Breast epithelium (tissue), 4 donors: ENCODE measurements around the gene SLC12A4. TPM values are rescaled to one million over a fixed set of nuclear protein-coding genes. Genes with fewer than 3 reads are reported as not detected.
"Not testable (repeated sequence)": the region's sequence is repeated elsewhere in the genome, so short reads cannot be mapped to it uniquely, and the experiment has no call there.

ENCODE experiments used
- DNase-seq, 2 donors: peaks; one replicate each; pipeline ENCODE4 v3.0.0-alpha.2; 2019; ENCODE audit warnings: low spot score in 2 of 2
- H3K27ac ChIP-seq, 2 donors: fragments of 200-600 bp; sonication (generic) in 1 of 2; one replicate each; pipeline ENCODE4 v1.5.1; 2016 to 2019; ENCODE audit warnings: mild to moderate bottlenecking in 1 of 2
- H3K27me3 ChIP-seq, 2 donors: fragments of 200-600 bp; sonication (generic) in 1 of 2; one replicate each; pipeline versions ENCODE4 v1.5.1 to v1.6.0; 2017 to 2019; ENCODE audit warnings: control low read depth in 1 of 2, mild to moderate bottlenecking in 1 of 2
- H3K36me3 ChIP-seq: fragments of 200-600 bp; one replicate; pipeline ENCODE4 v1.5.1; 2019
- H3K4me1 ChIP-seq, 2 donors: fragments of 200-600 bp; sonication (generic); one replicate each; pipeline ENCODE4 v1.5.1; 2016 to 2019; ENCODE audit warnings: control low read depth in 1 of 2
- H3K4me3 ChIP-seq, 3 donors: fragments of 200-600 bp; sonication (generic); 1 replicate in 2 of 3; 2 replicates in 1 of 3; pipeline ENCODE4 v1.5.1; 2016 to 2019; ENCODE audit warnings: mild to moderate bottlenecking in 3 of 3, moderate library complexity in 2 of 3
- H3K9me3 ChIP-seq, 2 donors: fragments of 200-600 bp; sonication (generic) in 1 of 2; one replicate each; pipeline ENCODE4 v1.5.1; 2016 to 2019; ENCODE audit warnings: control low read depth in 1 of 2
- CTCF ChIP-seq, 3 donors: fragments of 450-650 bp; IDR thresholded peaks; one replicate each; pipeline ENCODE4 v1.5.1; 2016 to 2017; ENCODE audit warnings: antibody characterized with exemption in 3 of 3, mild to moderate bottlenecking in 3 of 3, moderate library complexity in 3 of 3
- POLR2A ChIP-seq: fragments of 450-650 bp; IDR thresholded peaks from one replicate; pipeline ENCODE4 v1.6.1; 2016; ENCODE audit warnings: antibody characterized with exemption, mild to moderate bottlenecking, moderate library complexity
- POLR2AphosphoS5 ChIP-seq, 3 donors: sonication (generic); formaldehyde crosslinking; IDR thresholded peaks; one replicate each; pipeline ENCODE4 v1.6.1; 2017; ENCODE audit warnings: antibody characterized with exemption in 3 of 3
- intact Hi-C: fragments of 100-400 bp; cut with DNase I; formaldehyde crosslinking; loops from one replicate; pipeline ENCODE4 v1.15.1; 2023; ENCODE audit warnings: low total_unique reads
- total RNA-seq, 3 donors: library from RNA; depleted of rRNA; stranded (reverse); fragments of >200 nt; gene quantifications; one replicate each; pipeline ENCODE4 v1.1.0, GENCODE V29; 2016

Gene SLC12A4
- total RNA-seq, 3 donors from 2014 or later = 32.1 to 64.9 (median 53.6) TPM

DNA sequence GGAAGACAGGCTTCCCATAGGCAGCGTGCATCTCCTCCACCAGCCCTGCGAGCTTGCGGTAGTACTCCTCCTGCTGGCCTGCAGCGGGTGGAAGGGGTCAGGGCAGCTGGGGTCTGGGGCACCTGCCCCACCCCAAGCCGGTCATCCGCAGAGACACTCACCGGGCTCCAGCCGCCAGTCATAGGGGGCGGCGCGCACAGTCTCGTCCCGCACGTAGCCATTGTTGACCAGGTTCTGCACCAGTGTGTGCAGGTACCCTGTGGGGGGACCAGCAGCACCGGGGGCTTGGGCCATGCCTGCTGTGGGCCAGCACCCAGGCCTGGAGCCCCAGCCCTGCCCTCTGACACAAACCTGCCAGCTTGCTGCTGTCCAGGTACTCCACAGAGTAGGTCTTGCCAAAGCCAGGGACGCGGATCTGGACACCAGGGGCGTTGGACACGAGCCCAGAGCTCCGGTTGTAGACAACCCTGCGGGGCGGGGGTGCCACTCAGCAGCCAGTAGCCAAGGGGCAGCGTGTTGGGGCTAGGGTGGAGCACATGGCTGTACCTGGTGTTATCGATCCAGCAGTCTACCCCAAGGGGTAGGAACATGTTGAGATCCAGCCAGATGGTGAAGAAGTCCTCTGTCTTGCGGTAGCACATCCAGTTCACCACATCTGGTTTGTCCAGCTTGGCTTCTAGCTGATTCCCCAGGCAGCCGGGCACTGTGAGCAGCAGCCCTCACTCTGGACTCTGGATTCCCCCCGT is 25.8 kb downstream of the SLC12A4 start:
- Histone ChIP-seq H3K36me3 (no peaks in the 10 kb centered on the region), H3K4me3 (no peak overlapping the region), H3K4me1 (peaks cover 0 to 8% of the 10 kb centered on the region in 2 donors), H3K27ac (peak overlapping the region; percentile 21 to 91), H3K27me3 (no peaks in the 10 kb centered on the region), H3K9me3 (no peaks in the 10 kb centered on the region)
- TF ChIP-seq POLR2AphosphoS5 (IDR thresholded peaks at IDR 0.05) (peak in 1 of 3 donors; percentile 13), POLR2A (no peak)
- intact Hi-C loops = no loop called here
- DNase-seq = no peak

- TF ChIP-seq POLR2A (no peak), POLR2AphosphoS5 (IDR thresholded peaks at IDR 0.05) (no peak), CTCF (IDR thresholded peaks at IDR 0.05) (peak in 2 of 3 donors; percentile 38 to 44)
- no peak overlapping the region for H3K27ac ChIP-seq
- intact Hi-C loops = no loop called here
- no peaks in the 10 kb centered on the region for H3K36me3 ChIP-seq
- DNase-seq = no peak
- H3K27me3 ChIP-seq = no peaks in the 10 kb centered on the region
- H3K9me3 ChIP-seq = no peaks in the 10 kb centered on the region
- no peak overlapping the region for H3K4me3 ChIP-seq
- H3K4me1 ChIP-seq = peaks cover 3 to 8% of the 10 kb centered on the region in 2 donors
Observed at GRCh38 chr16:67942200-67942509, 26.3 kb downstream of the SLC12A4 start.

DNA sequence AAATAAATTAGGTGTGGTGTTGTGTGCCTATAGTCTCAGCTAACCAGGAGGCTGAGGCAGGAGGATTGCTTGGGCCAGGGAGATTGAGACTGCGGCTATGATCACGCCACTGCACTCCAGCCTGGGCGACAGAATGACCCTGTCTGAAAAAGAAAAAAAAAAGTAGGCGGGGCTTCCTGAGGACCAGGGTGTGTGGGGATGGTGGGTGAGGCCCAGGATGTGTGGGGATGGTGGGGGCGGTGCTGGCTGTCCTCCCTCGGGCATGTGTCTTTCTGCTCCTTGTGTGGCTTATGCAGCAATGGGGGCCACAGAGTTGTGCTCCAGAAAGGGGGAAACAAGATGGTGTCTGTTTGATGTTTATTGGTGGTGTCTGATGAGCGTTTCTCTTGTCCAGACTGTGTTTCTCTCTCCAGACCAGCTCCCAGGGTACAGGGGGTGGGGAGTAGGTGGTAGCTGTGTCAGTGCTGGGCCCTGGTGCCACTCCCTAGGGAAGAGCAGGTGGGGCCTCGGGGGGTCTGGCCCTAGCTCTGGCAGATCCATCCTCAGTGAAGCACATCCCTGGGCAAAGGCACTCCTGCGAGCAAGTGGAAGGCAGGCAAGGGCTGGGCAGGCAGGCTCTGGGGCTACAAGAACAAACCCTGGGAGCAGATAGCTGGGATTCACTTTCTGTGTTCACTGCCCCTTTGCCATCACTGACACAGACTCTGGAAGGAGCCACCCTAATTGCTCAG is 26.8 kb downstream of the SLC12A4 start:
- no peak overlapping the region for H3K4me3 ChIP-seq
- H3K4me1 ChIP-seq = peaks cover 8% of the 10 kb centered on the region in 2 donors
- no peaks in the 10 kb centered on the region for H3K27me3 ChIP-seq
- no peak for DNase-seq
- no peaks in the 10 kb centered on the region for H3K9me3 ChIP-seq
- H3K36me3 ChIP-seq = no peaks in the 10 kb centered on the region
- H3K27ac ChIP-seq = peak overlapping the region in 1 of 2 donors; percentile 38
- TF ChIP-seq CTCF (IDR thresholded peaks at IDR 0.05) (no peak), POLR2AphosphoS5 (IDR thresholded peaks at IDR 0.05) (no peak)
- intact Hi-C loops = no loop called here

DNA sequence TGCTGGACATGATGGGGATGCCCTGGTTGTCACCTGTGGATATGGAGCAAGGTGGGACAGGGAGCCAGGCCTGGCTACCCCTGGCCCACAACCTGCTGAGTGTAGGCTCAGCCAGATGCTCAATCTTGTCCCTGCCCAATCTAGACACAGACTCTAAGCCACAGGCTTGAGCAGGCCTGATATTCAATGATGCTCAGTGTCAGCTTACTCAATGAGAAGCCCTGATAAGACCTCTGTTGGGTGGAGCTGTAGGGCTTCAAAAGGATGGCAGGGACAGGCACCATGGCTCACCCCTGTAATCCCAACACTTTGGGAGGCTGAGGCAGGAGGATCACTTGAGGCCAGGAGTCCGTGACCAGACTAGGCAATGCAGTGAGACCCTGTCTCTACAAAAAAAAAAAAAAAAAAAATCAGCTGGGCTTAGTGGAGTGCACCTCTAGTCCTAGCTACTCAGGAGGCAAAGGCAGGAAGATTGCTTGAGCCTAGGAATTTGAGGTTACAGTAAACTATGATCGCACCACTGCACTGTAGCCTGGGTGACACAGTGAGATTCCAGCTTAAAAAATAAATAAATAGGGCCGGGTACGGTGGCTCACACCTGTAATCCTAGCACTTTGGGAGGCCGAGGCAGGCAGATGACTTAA is 27.9 kb downstream of the SLC12A4 start:
- intact Hi-C loops = no loop called here
- Histone ChIP-seq H3K27me3 (no peaks in the 10 kb centered on the region), H3K9me3 (no peaks in the 10 kb centered on the region), H3K36me3 (no peaks in the 10 kb centered on the region), H3K4me3 (no peak overlapping the region), H3K27ac (peak overlapping the region in 1 of 2 donors; percentile 65), H3K4me1 (peaks cover 8% of the 10 kb centered on the region in 2 donors)
- no peak for DNase-seq
- no peak for TF ChIP-seq POLR2AphosphoS5 (IDR thresholded peaks at IDR 0.05)
- no peak for TF ChIP-seq CTCF (IDR thresholded peaks at IDR 0.05)
- no peak for TF ChIP-seq POLR2A

GRCh38 chr16:67939507-67940445 is 28.7 kb downstream of the SLC12A4 start:
- H3K4me1 ChIP-seq = peaks cover 12 to 13% of the 10 kb centered on the region in 2 donors
- TF ChIP-seq POLR2AphosphoS5 (IDR thresholded peaks at IDR 0.05) = no peak
- no peak for TF ChIP-seq POLR2A
- no peak for TF ChIP-seq CTCF (IDR thresholded peaks at IDR 0.05)
- no peaks in the 10 kb centered on the region for H3K27me3 ChIP-seq
- no peaks in the 10 kb centered on the region for H3K9me3 ChIP-seq
- intact Hi-C loops = no loop called here
- DNase-seq = no peak
- H3K27ac ChIP-seq = peak overlapping the region in 1 of 2 donors; percentile 65
- H3K4me3 ChIP-seq = no peak overlapping the region
- no peaks in the 10 kb centered on the region for H3K36me3 ChIP-seq

GRCh38 chr16:67937713-67938112 is 30.7 kb downstream of the SLC12A4 start:
- H3K36me3 ChIP-seq, intact Hi-C loops, H3K4me3 ChIP-seq, H3K27ac ChIP-seq, H3K9me3 ChIP-seq, DNase-seq, H3K27me3 ChIP-seq: not testable (repeated sequence)
- H3K4me1 ChIP-seq = peaks cover 9 to 12% of the 10 kb centered on the region in 2 donors
